ENCODE results near the gene FLT4. TPM values are rescaled to one million over a fixed set of nuclear protein-coding genes. Genes with fewer than 3 reads are reported as not detected.

Gene FLT4
- total RNA-seq, 3 donors from 2014 or later (not counting 1 experiment from before 2014, with no cell fraction given), result 0.68 to 0.92 (median 0.78) TPM

- H3K27ac ChIP-seq (ENCODE audit: low read length), result no peak overlapping the region
- H3K4me1 ChIP-seq (ENCODE audit: control insufficient read depth, insufficient read depth, low read length), result peaks cover 7% of the 10 kb centered on the region
- Mint-ChIP-seq H3K27me3 (ENCODE audit: low read depth in 2 of 2) (peaks cover 0 to 5% of the 10 kb centered on the region in 2 donors), H3K9me3 (no peaks in the 10 kb centered on the region), H3K36me3 (no peaks in the 10 kb centered on the region), H3K4me3 (no peak overlapping the region), H3K27ac (no peak overlapping the region), H3K4me1 (peaks cover 6 to 7% of the 10 kb centered on the region in 2 donors)
- intact Hi-C loops (cut with micrococcal nuclease), result no loop called here
- no peak for TF ChIP-seq CTCF (IDR thresholded peaks at IDR 0.05)
- H3K9me3 ChIP-seq (ENCODE audit: control insufficient read depth, insufficient read depth, low read length), result no peaks in the 10 kb centered on the region
- DNase-seq (no peak), ATAC-seq (no peak)
- H3K27me3 ChIP-seq (ENCODE audit: control insufficient read depth, insufficient read depth, low read length), result no peaks in the 10 kb centered on the region
- H3K36me3 ChIP-seq (ENCODE audit: control insufficient read depth, insufficient read depth, low read length), result no peaks in the 10 kb centered on the region
- 88% methylated on average over 13 of the region's 15 CpGs for WGBS (ENCODE audit: insufficient coverage)
- H3K4me3 ChIP-seq (ENCODE audit: low read length), result no peak overlapping the region
Observed at GRCh38 chr5:180602481-180603075, 46.8 kb downstream of the FLT4 start.

GRCh38 chr5:180601591-180602480, 47.6 kb downstream of the FLT4 start:
- peaks cover 0 to 5% of the 10 kb centered on the region in 2 donors for H3K27me3 Mint-ChIP-seq (ENCODE audit: low read depth in 2 of 2)
- intact Hi-C loops (cut with micrococcal nuclease), result no loop called here
- no peaks in the 10 kb centered on the region for H3K36me3 ChIP-seq (ENCODE audit: control insufficient read depth, insufficient read depth, low read length)

GRCh38 chr5:180600554-180601041, 48.8 kb downstream of the FLT4 start:
- intact Hi-C loops (cut with micrococcal nuclease), result no loop called here
- peaks cover 0 to 5% of the 10 kb centered on the region in 2 donors for H3K27me3 Mint-ChIP-seq (ENCODE audit: low read depth in 2 of 2)
- ATAC-seq (no peak), DNase-seq (no peak)
- Histone ChIP-seq H3K4me3 (ENCODE audit: low read length) (no peak overlapping the region), H3K36me3 (ENCODE audit: control insufficient read depth, insufficient read depth, low read length) (no peaks in the 10 kb centered on the region), H3K9me3 (ENCODE audit: control insufficient read depth, insufficient read depth, low read length) (no peaks in the 10 kb centered on the region), H3K27ac (ENCODE audit: low read length) (no peak overlapping the region), H3K27me3 (ENCODE audit: control insufficient read depth, insufficient read depth, low read length) (no peaks in the 10 kb centered on the region), H3K4me1 (ENCODE audit: control insufficient read depth, insufficient read depth, low read length) (no peaks in the 10 kb centered on the region)
- no peak overlapping the region for H3K27ac Mint-ChIP-seq
- 97% methylated on average over 12 of the region's 12 CpGs for WGBS (ENCODE audit: insufficient coverage)
- no peak overlapping the region for H3K4me3 Mint-ChIP-seq
- no peaks in the 10 kb centered on the region for H3K9me3 Mint-ChIP-seq
- no peaks in the 10 kb centered on the region for H3K4me1 Mint-ChIP-seq
- no peak for TF ChIP-seq CTCF (IDR thresholded peaks at IDR 0.05)
- no peaks in the 10 kb centered on the region for H3K36me3 Mint-ChIP-seq

More at GRCh38 chr5:180601591-180602480, 47.6 kb downstream of the FLT4 start:
- H3K4me1 Mint-ChIP-seq, result peaks cover 6 to 7% of the 10 kb centered on the region in 2 donors
- Histone ChIP-seq H3K4me3 (ENCODE audit: low read length) (no peak overlapping the region), H3K27me3 (ENCODE audit: control insufficient read depth, insufficient read depth, low read length) (no peaks in the 10 kb centered on the region), H3K9me3 (ENCODE audit: control insufficient read depth, insufficient read depth, low read length) (no peaks in the 10 kb centered on the region), H3K27ac (ENCODE audit: low read length) (no peak overlapping the region), H3K4me1 (ENCODE audit: control insufficient read depth, insufficient read depth, low read length) (peaks cover 7% of the 10 kb centered on the region)
- no peaks in the 10 kb centered on the region for H3K9me3 Mint-ChIP-seq
- 92% methylated on average over 36 of the region's 36 CpGs for WGBS (ENCODE audit: insufficient coverage)
- no peak for TF ChIP-seq CTCF (IDR thresholded peaks at IDR 0.05)
- H3K4me3 Mint-ChIP-seq, result no peak overlapping the region
- no peak for DNase-seq
- H3K27ac Mint-ChIP-seq, result no peak overlapping the region
- ATAC-seq, result no peak
- no peaks in the 10 kb centered on the region for H3K36me3 Mint-ChIP-seq
